Right lobe of liver (tissue), 6 donors: ENCODE data around the gene CPD. TPM values are rescaled to one million over a fixed set of nuclear protein-coding genes. Genes with fewer than 3 reads are reported as not detected.

Experiments
- ATAC-seq, 4 donors: fragments of 200-7000 bp; cut with Tn5 transposase; one replicate each; pipeline ENCODE4 v1.9.1; 2020; ENCODE audit warnings: mild to moderate bottlenecking in 4 of 4, moderate library complexity in 4 of 4
- DNase-seq, 3 donors: peaks; one replicate each; pipeline ENCODE4 v3.0.0-alpha.2; 2020
- H3K27ac ChIP-seq, 3 donors: fragments of 200-600 bp; one replicate each; pipeline ENCODE4 v1.8.0; 2022
- H3K27me3 ChIP-seq, 2 donors: fragments of 200-600 bp; one replicate each; pipeline ENCODE4 v1.8.0; 2022
- H3K36me3 ChIP-seq, 4 donors: fragments of 200-600 bp; sonication (generic) in 1 of 4; one replicate each; pipeline versions ENCODE4 v1.5.1 to v1.8.0; 2017 to 2022; ENCODE audit warnings: control low read depth in 1 of 4
- H3K4me1 ChIP-seq, 4 donors: fragments of 200-600 bp; sonication (generic) in 1 of 4; one replicate each; pipeline versions ENCODE4 v1.5.1 to v1.8.0; 2017 to 2022; ENCODE audit warnings: control low read depth in 1 of 4
- H3K4me3 ChIP-seq, 3 donors: fragments of 200-600 bp; one replicate each; pipeline ENCODE4 v1.8.0; 2022
- H3K9me3 ChIP-seq, 4 donors: fragments of 200-600 bp; sonication (generic) in 1 of 4; one replicate each; pipeline versions ENCODE4 v1.5.1 to v1.8.0; 2017 to 2022; ENCODE audit warnings: control low read depth in 1 of 4
- CTCF ChIP-seq, 4 donors: fragments of 200-600 bp in 3 of 4; fragments of 450-650 bp in 1 of 4; IDR thresholded peaks; one replicate each; pipeline versions ENCODE4 v1.5.1 to v1.8.0; 2016 to 2022; ENCODE audit warnings: antibody characterized with exemption in 4 of 4, mild to moderate bottlenecking in 2 of 4
- POLR2A ChIP-seq: fragments of 450-650 bp; IDR thresholded peaks from one replicate; pipeline ENCODE4 v1.6.1; 2017; ENCODE audit warnings: antibody characterized with exemption, mild to moderate bottlenecking
- WGBS: methylation state at CpG from one replicate; pipeline ENCODE4 v1.1.6; 2018; ENCODE audit warnings: low coverage, low lambda C conversion rate; ENCODE audit not compliant: insufficient coverage; ENCODE audit errors: missing lambda C conversion rate; 5-methylcytosine and 5-hydroxymethylcytosine counted together
- intact Hi-C, 2 donors: fragments of 100-400 bp; cut with DNase I; formaldehyde crosslinking; loops; one replicate each; pipeline versions ENCODE4 v1.11.2 to v1.14.1; 2022
- total RNA-seq, 6 experiments: library from RNA; depleted of rRNA in 2 of 6; stranded (reverse); fragments of >200 nt in 2 of 6; fragmentation: NEBNext Ultra II Directional in 3 of 6; extraction: Animal tissue kit (Norgen Biotek cat#: 25700) in 3 of 6; gene quantifications; one replicate each; pipeline versions ENCODE4 v1.1.0 to v1.2.4, GENCODE V29; 2016 to 2023
- donor health status: DM: no; HTN: yes; CAD: no.
- donor health status: DM: no; HTN: no; CAD: no.
- donor health status: DM: no; HTN: no; CAD: no.
- donor health status: DM: no; HTN: yes; CAD: no.
- donor health status: DM: no; HTN: yes; CAD: no.

Gene CPD
- total RNA-seq, 6 experiments from 2014 or later, result 42.2 to 129 (median 53.5) TPM

GRCh38 chr17:30372755-30373154, 6.0 kb upstream of the CPD start:
- 52% methylated on average over 2 of the region's 2 CpGs for WGBS
- intact Hi-C loops, result no loop called here
- no peaks in the 10 kb centered on the region for H3K4me1 ChIP-seq
- no peak overlapping the region for H3K27ac ChIP-seq
- DNase-seq (no peak), ATAC-seq (peak in 1 of 4 donors; percentile 45)
- no peaks in the 10 kb centered on the region for H3K27me3 ChIP-seq
- TF ChIP-seq CTCF (IDR thresholded peaks at IDR 0.05) (peak in 2 of 4 donors; percentile 9 to 14), POLR2A (no peak)
- H3K36me3 ChIP-seq, result no peaks in the 10 kb centered on the region
- H3K4me3 ChIP-seq, result no peak overlapping the region
- H3K9me3 ChIP-seq, result no peaks in the 10 kb centered on the region

- intact Hi-C loops, result no loop called here
- 100% methylated on average over 1 of the region's 1 CpG for WGBS
- Histone ChIP-seq H3K27ac (no peak overlapping the region), H3K4me3 (no peak overlapping the region), H3K4me1 (peaks cover 0 to 12% (median 0%) of the 10 kb centered on the region in 4 donors), H3K36me3 (no peaks in the 10 kb centered on the region), H3K9me3 (no peaks in the 10 kb centered on the region), H3K27me3 (no peaks in the 10 kb centered on the region)
- no peak for TF ChIP-seq POLR2A
- DNase-seq (no peak), ATAC-seq (no peak)
Observed at GRCh38 chr17:30375661-30376060, 3.1 kb upstream of the CPD start.

- no peak for TF ChIP-seq POLR2A
- TF ChIP-seq CTCF (IDR thresholded peaks at IDR 0.05), result no peak
- WGBS, result 71% methylated on average over 9 of the region's 12 CpGs
- Histone ChIP-seq H3K9me3 (no peaks in the 10 kb centered on the region), H3K4me1 (peaks cover 0 to 21% (median 0%) of the 10 kb centered on the region in 4 donors), H3K27me3 (no peaks in the 10 kb centered on the region), H3K27ac (no peak overlapping the region), H3K36me3 (no peaks in the 10 kb centered on the region), H3K4me3 (no peak overlapping the region)
- DNase-seq, result no peak
- intact Hi-C loops, result no loop called here
- ATAC-seq, result no peak
Observed at GRCh38 chr17:30376621-30377452, 1.9 kb upstream of the CPD start.

- Histone ChIP-seq H3K4me3 (peak overlapping the region in 1 of 3 donors; percentile 85), H3K27ac (no peak overlapping the region), H3K9me3 (no peaks in the 10 kb centered on the region), H3K27me3 (no peaks in the 10 kb centered on the region), H3K4me1 (peaks cover 0 to 27% (median 0%) of the 10 kb centered on the region in 4 donors), H3K36me3 (no peaks in the 10 kb centered on the region)
- WGBS, result 77% methylated on average over 11 of the region's 11 CpGs
- intact Hi-C loops, result no loop called here
- ATAC-seq (no peak), DNase-seq (no peak)
- no peak for TF ChIP-seq POLR2A
- no peak for TF ChIP-seq CTCF (IDR thresholded peaks at IDR 0.05)
Observed at GRCh38 chr17:30377574-30378240, 1.0 kb upstream of the CPD start.
